ENCODE data around the gene MEGF10. TPM values are rescaled to one million over a fixed set of nuclear protein-coding genes. Genes with fewer than 3 reads are reported as not detected.

MEGF10 gene
- 0.05 and 0.07 TPM in 2 replicates for total RNA-seq

DNA sequence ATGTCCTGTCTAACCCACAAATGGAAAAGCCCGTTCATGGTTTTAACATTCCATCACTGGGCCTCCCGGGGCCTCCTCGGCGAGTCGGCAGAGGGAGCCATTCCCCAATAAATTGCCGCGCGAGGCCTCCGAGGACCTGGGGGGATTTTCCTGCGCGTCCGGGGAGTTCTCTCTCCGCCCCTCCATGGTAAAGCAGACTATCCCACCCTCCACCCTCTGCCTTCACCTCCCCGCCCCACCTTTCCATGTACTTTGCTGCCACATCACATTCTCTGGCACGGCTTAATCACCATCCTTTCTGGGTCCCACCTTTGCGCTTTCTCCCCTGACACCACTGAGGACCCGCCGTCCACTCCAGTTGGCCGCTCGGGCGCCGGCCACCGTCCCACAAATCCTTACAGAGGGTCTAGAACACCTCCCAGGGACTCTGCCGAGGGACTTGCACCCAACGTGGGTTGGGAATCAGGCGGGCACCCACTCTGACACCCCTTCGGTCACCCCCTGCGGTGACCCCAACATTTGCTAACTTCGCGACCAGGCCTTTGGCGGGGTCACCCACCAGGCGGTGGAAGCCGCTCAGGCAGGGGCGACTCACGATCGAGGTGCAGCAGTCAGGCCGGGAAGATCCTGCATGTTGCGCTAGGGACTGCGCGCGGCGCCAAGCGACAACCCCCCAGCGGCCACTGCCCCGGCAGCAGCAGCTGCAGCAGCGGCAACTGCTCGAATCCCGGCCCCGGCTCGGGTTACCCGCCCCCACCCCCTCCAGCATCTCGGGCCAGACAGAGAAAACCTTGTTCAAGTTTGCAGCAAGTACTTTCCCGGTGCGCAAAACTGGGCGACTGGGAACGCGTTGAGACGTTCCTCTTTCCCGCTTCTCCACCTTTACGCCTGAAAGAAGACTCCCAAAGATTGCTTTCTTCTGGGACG lies at the start of gene MEGF10:
MEGF10 (plus strand) TSS at position 778 of the 927 bp plus-strand sequence. CDS start 40,513 bp downstream, outside the sequence.

Other genes with a start within 250 kb of the MEGF10 start
- gene C5orf63, start 217.3 kb upstream of the MEGF10 start, total RNA-seq = 1.1 and 4.7 TPM in 2 replicates
- gene PRRC1, start 226.8 kb downstream of the MEGF10 start, total RNA-seq = 47.7 and 48.2 TPM in 2 replicates